ENCODE results near the gene USH2A. TPM values are rescaled to one million over a fixed set of nuclear protein-coding genes. Genes with fewer than 3 reads are reported as not detected.

USH2A gene
- total RNA-seq, 1 experiment from 2014 or later: not detected

GRCh38 chr1:216331211-216331610 lies 92.0 kb downstream of the USH2A start:
- no TSS peak for BruUV-seq (replicated peaks)
- Histone ChIP-seq H3K9me3 (ENCODE audit: low read depth, low read length, poor library complexity, severe bottlenecking) (no peaks in the 10 kb centered on the region), H3K4me1 (ENCODE audit: insufficient read depth, low read length, poor library complexity, severe bottlenecking) (no peaks in the 10 kb centered on the region), H3K4me3 (ENCODE audit: low read depth, low read length, poor library complexity, severe bottlenecking) (no peak overlapping the region), H3K27ac (ENCODE audit: low read depth, low read length, poor library complexity, severe bottlenecking) (no peak overlapping the region), H3K36me3 (ENCODE audit: insufficient read depth, low read length, poor library complexity, severe bottlenecking) (no peaks in the 10 kb centered on the region), H3K27me3 (replicated peaks; ENCODE audit: insufficient read depth, low read depth, low read length, poor library complexity) (no peaks in the 10 kb centered on the region)
- no peak for DNase-seq (ENCODE audit: low spot score)
- ChIA-PET CTCF (no interaction called here), POLR2A (ENCODE audit: low non-redundant PET) (no interaction called here)
- intact Hi-C loops (cut with micrococcal nuclease; ENCODE audit: unreplicated experiment): no loop called here
- TF ChIP-seq CTCF (conservative IDR thresholded peaks at IDR 0.05; ENCODE audit: low read depth, low read length): no peak
- TF ChIP-seq EZH2 (IDR thresholded peaks at IDR 0.05; ENCODE audit: borderline replicate concordance, low read depth, low read length, poor library complexity, severe bottlenecking): no peak

GRCh38 chr1:216330262-216330661 lies 93.0 kb downstream of the USH2A start:
- intact Hi-C loops (cut with micrococcal nuclease; ENCODE audit: unreplicated experiment): no loop called here
- Histone ChIP-seq H3K4me3 (ENCODE audit: low read depth, low read length, poor library complexity, severe bottlenecking) (no peak overlapping the region), H3K4me1 (ENCODE audit: insufficient read depth, low read length, poor library complexity, severe bottlenecking) (no peaks in the 10 kb centered on the region), H3K27ac (ENCODE audit: low read depth, low read length, poor library complexity, severe bottlenecking) (no peak overlapping the region), H3K27me3 (replicated peaks; ENCODE audit: insufficient read depth, low read depth, low read length, poor library complexity) (no peaks in the 10 kb centered on the region), H3K9me3 (ENCODE audit: low read depth, low read length, poor library complexity, severe bottlenecking) (no peaks in the 10 kb centered on the region), H3K36me3 (ENCODE audit: insufficient read depth, low read length, poor library complexity, severe bottlenecking) (no peaks in the 10 kb centered on the region)
- no peak for TF ChIP-seq EZH2 (IDR thresholded peaks at IDR 0.05; ENCODE audit: borderline replicate concordance, low read depth, low read length, poor library complexity, severe bottlenecking)
- TF ChIP-seq CTCF (conservative IDR thresholded peaks at IDR 0.05; ENCODE audit: low read depth, low read length): no peak
- CTCF ChIA-PET: no interaction called here
- DNase-seq (ENCODE audit: low spot score): no peak
- POLR2A ChIA-PET (ENCODE audit: low non-redundant PET): no interaction called here
- BruUV-seq (replicated peaks): no TSS peak

GRCh38 chr1:216325946-216326345 lies 97.3 kb downstream of the USH2A start:
- Histone ChIP-seq H3K27ac (ENCODE audit: low read depth, low read length, poor library complexity, severe bottlenecking) (no peak overlapping the region), H3K4me1 (ENCODE audit: insufficient read depth, low read length, poor library complexity, severe bottlenecking) (no peaks in the 10 kb centered on the region), H3K9me3 (ENCODE audit: low read depth, low read length, poor library complexity, severe bottlenecking) (no peaks in the 10 kb centered on the region), H3K4me3 (ENCODE audit: low read depth, low read length, poor library complexity, severe bottlenecking) (no peak overlapping the region), H3K27me3 (replicated peaks; ENCODE audit: insufficient read depth, low read depth, low read length, poor library complexity) (no peaks in the 10 kb centered on the region), H3K36me3 (ENCODE audit: insufficient read depth, low read length, poor library complexity, severe bottlenecking) (no peaks in the 10 kb centered on the region)
- peak; percentile 11 for DNase-seq (ENCODE audit: low spot score)
- no peak for TF ChIP-seq CTCF (conservative IDR thresholded peaks at IDR 0.05; ENCODE audit: low read depth, low read length)
- intact Hi-C loops (cut with micrococcal nuclease; ENCODE audit: unreplicated experiment): no loop called here
- no TSS peak for BruUV-seq (replicated peaks)
- POLR2A ChIA-PET (ENCODE audit: low non-redundant PET): no interaction called here
- CTCF ChIA-PET: no interaction called here

All from A673 (cell line).